B cell (primary cell): ENCODE data around the gene TENM3. TPM values are rescaled to one million over a fixed set of nuclear protein-coding genes. Genes with fewer than 3 reads are reported as not detected.

Experiments used
- ATAC-seq: fragments of 200-7000 bp; cut with Tn5 transposase; one replicate; pipeline ENCODE4 v1.10.0; 2021; ENCODE audit warnings: low read depth, mild to moderate bottlenecking, moderate number of reproducible peaks, moderate library complexity
- CTCF ChIA-PET: fragments of 350-600 bp; sonication (Branson Sonifier 250); formaldehyde crosslinking; loops from one replicate; lab custom pipeline; 2021; ENCODE audit warnings: antibody characterized with exemption, inconsistent platforms; lab: Charles Lee
- POLR2A ChIA-PET: fragments of 350-600 bp; sonication (Branson Sonifier 250); formaldehyde crosslinking; loops from one replicate; lab custom pipeline; 2021; ENCODE audit warnings: antibody characterized with exemption; lab: Charles Lee
- DNase-seq: peaks from one replicate; pipeline ENCODE4 v3.0.0; 2013
- H2AFZ ChIP-seq: 2 replicates; pipeline ENCODE4 v1.6.1; 2012; ENCODE audit warnings: mild to moderate bottlenecking, low read depth, low read length; ENCODE audit not compliant: insufficient read depth, poor library complexity, severe bottlenecking
- H3K27ac ChIP-seq, 2 donors: 1 replicate in 1 of 2; 2 replicates in 1 of 2; pipeline ENCODE4 v1.5.1; 2012 to 2013; ENCODE audit warnings: low read length in 2 of 2, mild to moderate bottlenecking in 2 of 2, moderate library complexity in 1 of 2
- H3K27me3 ChIP-seq, 4 experiments: fragments of 200-600 bp in 1 of 4; sonication (generic) in 1 of 4; replicated peaks in 1 of 4; 1 replicate in 2 of 4; 2 replicates in 2 of 4; pipeline versions ENCODE4 v1.6.1 to v1.7.0; 2013 to 2016; ENCODE audit warnings: low read length in 3 of 4, mild to moderate bottlenecking in 2 of 4, mixed read lengths in 1 of 4, moderate library complexity in 1 of 4; ENCODE audit not compliant: insufficient read depth in 4 of 4, control insufficient read depth in 3 of 4; ENCODE audit errors: control extremely low read depth in 1 of 4
- H3K36me3 ChIP-seq, 2 experiments: replicated peaks in 1 of 2; 1 replicate in 1 of 2; 2 replicates in 1 of 2; pipeline versions ENCODE4 v1.6.1 to v1.7.1; 2013; ENCODE audit warnings: low read length in 1 of 2; ENCODE audit not compliant: insufficient read depth in 2 of 2, control insufficient read depth in 1 of 2; ENCODE audit errors: control extremely low read depth in 1 of 2, extremely low read depth in 1 of 2
- H3K4me1 ChIP-seq, 2 donors: fragments of 200-600 bp in 1 of 2; sonication (generic) in 1 of 2; 1 replicate in 1 of 2; 2 replicates in 1 of 2; pipeline versions ENCODE4 v1.5.1 to v1.6.1; 2013 to 2017; ENCODE audit warnings: low read length in 2 of 2; ENCODE audit not compliant: control insufficient read depth in 2 of 2, insufficient read depth in 2 of 2
- H3K4me2 ChIP-seq: replicated peaks from 2 replicates; pipeline ENCODE3; 2012; ENCODE audit warnings: mild to moderate bottlenecking, low read depth, low read length; ENCODE audit not compliant: poor library complexity, severe bottlenecking
- H3K4me3 ChIP-seq, 5 experiments: fragments of 200-600 bp in 1 of 5; sonication (generic) in 1 of 5; 1 replicate in 3 of 5; 2 replicates in 2 of 5; pipeline versions ENCODE4 v1.5.1 to v1.7.0; 2011 to 2016; ENCODE audit warnings: low read length in 4 of 5, mild to moderate bottlenecking in 4 of 5, low read depth in 2 of 5, control low read depth in 1 of 5, moderate library complexity in 1 of 5; ENCODE audit not compliant: insufficient read depth in 1 of 5; ENCODE audit errors: control extremely low read depth in 1 of 5, extremely low read depth in 1 of 5
- H3K79me2 ChIP-seq: fragments of 200-600 bp; sonication (generic); one replicate; pipeline ENCODE4 v1.6.0; 2016; ENCODE audit warnings: low read length; ENCODE audit not compliant: control insufficient read depth, insufficient read depth
- H3K9ac ChIP-seq: fragments of 200-600 bp; sonication (generic); 2 replicates; pipeline ENCODE4 v1.6.1; 2017; ENCODE audit warnings: mild to moderate bottlenecking, low read length, moderate library complexity
- H3K9me3 ChIP-seq, 3 donors: one replicate each; pipeline versions ENCODE4 v1.6.1 to v1.7.1; 2013; ENCODE audit warnings: low read length in 2 of 3; ENCODE audit not compliant: control insufficient read depth in 2 of 3, insufficient read depth in 1 of 3; ENCODE audit errors: control extremely low read depth in 1 of 3
- H4K20me1 ChIP-seq: 2 replicates; pipeline ENCODE4 v1.6.0; 2012; ENCODE audit warnings: mild to moderate bottlenecking, low read length; ENCODE audit not compliant: insufficient read depth, control insufficient read depth, poor library complexity, severe bottlenecking
- H3K27ac Mint-ChIP-seq: one replicate; pipeline ENCODE4 v1.8.0; 2021; ENCODE audit warnings: mixed read lengths
- H3K27me3 Mint-ChIP-seq: one replicate; pipeline ENCODE4 v1.8.0; 2021; ENCODE audit warnings: mixed read lengths
- H3K4me1 Mint-ChIP-seq: one replicate; pipeline ENCODE4 v1.8.0; 2021; ENCODE audit warnings: mixed read lengths
- H3K4me3 Mint-ChIP-seq: one replicate; pipeline ENCODE4 v1.8.0; 2021; ENCODE audit warnings: mixed read lengths
- H3K9me3 Mint-ChIP-seq: one replicate; pipeline ENCODE4 v1.8.0; 2022; ENCODE audit warnings: mixed read lengths; ENCODE audit not compliant: insufficient read depth
- EZH2 ChIP-seq: IDR thresholded peaks from 2 replicates; pipeline ENCODE4 v1.6.1; 2012; ENCODE audit warnings: borderline replicate concordance, low read depth, mild to moderate bottlenecking, moderate library complexity, low read length; ENCODE audit not compliant: insufficient read depth, poor library complexity, severe bottlenecking
- WGBS: methylation state at CpG from one replicate; pipeline ENCODE4 v1.1.5; 2013; ENCODE audit warnings: missing lambda C conversion rate; ENCODE audit not compliant: insufficient coverage; 5-methylcytosine and 5-hydroxymethylcytosine counted together
- intact Hi-C: fragments of 100-400 bp; cut with micrococcal nuclease; formaldehyde crosslinking; loops from one replicate; pipeline ENCODE4 v1.10.0; 2022
- polyA plus RNA-seq: library from polyadenylated mRNA; depleted of rRNA; stranded (reverse); fragments of >200 nt; gene quantifications from 2 replicates; pipeline ENCODE4 v1.2.3, GENCODE V29; 2012
- total RNA-seq, 2 donors: library from RNA; stranded (reverse); fragments of 120-200 nt in 1 of 2; gene quantifications; 1 replicate in 1 of 2; 2 replicates in 1 of 2; pipeline versions ENCODE4 v1.2.3 to v1.2.4, GENCODE V29; 2013 to 2022
- TF ChIP-seq, protein P1 (sequence below): fragments of 200-600 bp; IDR thresholded peaks from one replicate; pipeline ENCODE4 v1.8.0; 2022; ENCODE audit warnings: antibody characterized with exemption, mild to moderate bottlenecking

Gene TENM3
- total and polyA plus RNA-seq, 2 donors (not counting 1 experiment from before 2014, with no cell fraction given), result not detected

GRCh38 chr4:182346675-182347375, 103.6 kb downstream of the TENM3 start:
- H3K4me1 Mint-ChIP-seq, result no peaks in the 10 kb centered on the region
- WGBS, result 83% methylated on average over 7 of the region's 11 CpGs
- H3K9me3 ChIP-seq, result peaks cover 0 to 3% (median 0%) of the 10 kb centered on the region in 3 donors
- H3K79me2 ChIP-seq, result no peaks in the 10 kb centered on the region
- H4K20me1 ChIP-seq, result no peaks in the 10 kb centered on the region
- ATAC-seq (no peak), DNase-seq (no peak)
- H3K9ac ChIP-seq, result no peak overlapping the region
- no peaks in the 10 kb centered on the region for H3K9me3 Mint-ChIP-seq
- no peak overlapping the region for H3K4me3 ChIP-seq
- no peak overlapping the region for H3K4me2 ChIP-seq
- CTCF ChIA-PET, result no interaction called here
- TF ChIP-seq EZH2, result no peak
- TF ChIP-seq, protein P1, sequence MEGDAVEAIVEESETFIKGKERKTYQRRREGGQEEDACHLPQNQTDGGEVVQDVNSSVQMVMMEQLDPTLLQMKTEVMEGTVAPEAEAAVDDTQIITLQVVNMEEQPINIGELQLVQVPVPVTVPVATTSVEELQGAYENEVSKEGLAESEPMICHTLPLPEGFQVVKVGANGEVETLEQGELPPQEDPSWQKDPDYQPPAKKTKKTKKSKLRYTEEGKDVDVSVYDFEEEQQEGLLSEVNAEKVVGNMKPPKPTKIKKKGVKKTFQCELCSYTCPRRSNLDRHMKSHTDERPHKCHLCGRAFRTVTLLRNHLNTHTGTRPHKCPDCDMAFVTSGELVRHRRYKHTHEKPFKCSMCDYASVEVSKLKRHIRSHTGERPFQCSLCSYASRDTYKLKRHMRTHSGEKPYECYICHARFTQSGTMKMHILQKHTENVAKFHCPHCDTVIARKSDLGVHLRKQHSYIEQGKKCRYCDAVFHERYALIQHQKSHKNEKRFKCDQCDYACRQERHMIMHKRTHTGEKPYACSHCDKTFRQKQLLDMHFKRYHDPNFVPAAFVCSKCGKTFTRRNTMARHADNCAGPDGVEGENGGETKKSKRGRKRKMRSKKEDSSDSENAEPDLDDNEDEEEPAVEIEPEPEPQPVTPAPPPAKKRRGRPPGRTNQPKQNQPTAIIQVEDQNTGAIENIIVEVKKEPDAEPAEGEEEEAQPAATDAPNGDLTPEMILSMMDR, result no peak
- no peak overlapping the region for H3K27ac Mint-ChIP-seq
- H2AFZ ChIP-seq, result no peak overlapping the region
- no peaks in the 10 kb centered on the region for H3K27me3 Mint-ChIP-seq
- H3K4me3 Mint-ChIP-seq, result no peak overlapping the region
- intact Hi-C loops, result no loop called here
- POLR2A ChIA-PET, result no interaction called here
- H3K4me1 ChIP-seq, result no peaks in the 10 kb centered on the region
- H3K27ac ChIP-seq, result no peak overlapping the region
- H3K27me3 ChIP-seq, result no peaks in the 10 kb centered on the region
- H3K36me3 ChIP-seq, result no peaks in the 10 kb centered on the region

- ATAC-seq, result no peak
- H3K4me2 ChIP-seq, result no peak overlapping the region
- ChIA-PET CTCF (no interaction called here), POLR2A (no interaction called here)
- TF ChIP-seq, protein P1, result no peak
- TF ChIP-seq EZH2, result no peak
- no peak overlapping the region for H2AFZ ChIP-seq
- no peaks in the 10 kb centered on the region for H4K20me1 ChIP-seq
- H3K36me3 ChIP-seq, result no peaks in the 10 kb centered on the region
- H3K27ac Mint-ChIP-seq, result no peak overlapping the region
- H3K4me1 ChIP-seq, result no peaks in the 10 kb centered on the region
- H3K79me2 ChIP-seq, result no peaks in the 10 kb centered on the region
- H3K4me3 Mint-ChIP-seq, result no peak overlapping the region
- no CpG with 5 or more reads among the region's 5 CpGs for whole genome bisulfite sequencing
- intact Hi-C loops, result no loop called here
- H3K27me3 ChIP-seq, result no peaks in the 10 kb centered on the region
- no peak overlapping the region for H3K9ac ChIP-seq
- H3K9me3 Mint-ChIP-seq, result no peaks in the 10 kb centered on the region
- H3K9me3 ChIP-seq, result peaks cover 0 to 3% (median 0%) of the 10 kb centered on the region in 3 donors
- no peak overlapping the region for H3K4me3 ChIP-seq
- no peaks in the 10 kb centered on the region for H3K4me1 Mint-ChIP-seq
- DNase-seq, result no peak
- H3K27ac ChIP-seq, result no peak overlapping the region
- H3K27me3 Mint-ChIP-seq, result no peaks in the 10 kb centered on the region
These were observed 105.7 kb downstream of the TENM3 start for GRCh38 chr4:182348779-182349326.
